GM23248 (cell line): ENCODE data around the gene METTL1. TPM values are rescaled to one million over a fixed set of nuclear protein-coding genes. Genes with fewer than 3 reads are reported as not detected.

ENCODE experiments used
- DNase-seq: peaks from one replicate; pipeline ENCODE4 v3.0.0-alpha.2; 2015
- H2AFZ ChIP-seq: fragments of 200-600 bp; sonication (generic); 2 replicates; pipeline ENCODE4 v1.6.1; 2016; ENCODE audit warnings: antibody characterized with exemption
- H3F3A ChIP-seq: fragments of 200-600 bp; sonication (generic); 2 replicates; pipeline ENCODE4 v1.6.1; 2016; ENCODE audit warnings: mild to moderate bottlenecking, antibody characterized with exemption, mixed run types; ENCODE audit not compliant: insufficient read depth
- H3K27ac ChIP-seq: fragments of 200-600 bp; sonication (generic); 2 replicates; pipeline ENCODE4 v1.5.1; 2016; ENCODE audit warnings: mild to moderate bottlenecking
- H3K27me3 ChIP-seq: fragments of 200-600 bp; sonication (generic); replicated peaks from 2 replicates; pipeline ENCODE4 v1.6.1; 2016; ENCODE audit warnings: mild to moderate bottlenecking; ENCODE audit not compliant: insufficient read depth
- H3K36me3 ChIP-seq: fragments of 200-600 bp; sonication (generic); 2 replicates; pipeline ENCODE4 v1.6.1; 2016; ENCODE audit warnings: low read depth, mild to moderate bottlenecking
- H3K4me1 ChIP-seq: fragments of 200-600 bp; sonication (generic); 2 replicates; pipeline ENCODE4 v1.6.1; 2016; ENCODE audit warnings: mild to moderate bottlenecking; ENCODE audit not compliant: insufficient read depth
- H3K4me2 ChIP-seq: fragments of 200-600 bp; sonication (generic); one replicate; pipeline ENCODE4 v1.6.1; 2016; ENCODE audit warnings: mild to moderate bottlenecking; ENCODE audit not compliant: unreplicated experiment
- H3K4me3 ChIP-seq: fragments of 200-600 bp; sonication (generic); 2 replicates; pipeline ENCODE4 v1.5.1; 2016; ENCODE audit warnings: mild to moderate bottlenecking
- H3K79me2 ChIP-seq: fragments of 200-600 bp; sonication (generic); 2 replicates; pipeline ENCODE4 v1.6.1; 2016; ENCODE audit warnings: mild to moderate bottlenecking; ENCODE audit not compliant: insufficient read depth
- H3K9ac ChIP-seq: fragments of 200-600 bp; sonication (generic); 2 replicates; pipeline ENCODE4 v1.6.1; 2016; ENCODE audit warnings: mild to moderate bottlenecking
- H3K9me2 ChIP-seq: fragments of 200-600 bp; sonication (generic); 2 replicates; pipeline ENCODE4 v1.6.1; 2016; ENCODE audit warnings: mixed run types, mild to moderate bottlenecking, moderate library complexity; ENCODE audit not compliant: insufficient read depth
- H3K9me3 ChIP-seq: fragments of 200-600 bp; sonication (generic); one replicate; pipeline ENCODE4 v1.6.1; 2017; ENCODE audit warnings: low read depth
- H4K20me1 ChIP-seq: fragments of 200-600 bp; sonication (generic); 2 replicates; pipeline ENCODE4 v1.6.0; 2016; ENCODE audit not compliant: insufficient read depth
- EZH2 ChIP-seq: fragments of 200-600 bp; sonication (generic); IDR thresholded peaks from 2 replicates; pipeline ENCODE4 v1.6.1; 2018; ENCODE audit warnings: antibody characterized with exemption, mild to moderate bottlenecking; ENCODE audit not compliant: insufficient read depth, poor library complexity, severe bottlenecking
- EZH2phosphoT487 ChIP-seq: fragments of 200-600 bp; sonication (generic); IDR thresholded peaks from 2 replicates; pipeline ENCODE4 v1.6.1; 2018; ENCODE audit warnings: antibody characterized with exemption, moderate library complexity, mild to moderate bottlenecking, low read depth; ENCODE audit not compliant: insufficient read depth
- WGBS, 2 experiments: methylation state at CpG; one replicate each; pipeline ENCODE4 v1.1.6; 2015 to 2017; ENCODE audit warnings: low lambda C conversion rate in 2 of 2, low coverage in 1 of 2; ENCODE audit errors: missing lambda C conversion rate in 2 of 2; 5-methylcytosine and 5-hydroxymethylcytosine counted together
- in situ Hi-C: fragments of 300-500 bp; cut with MboI; formaldehyde crosslinking; loops from 2 replicates; pipeline ENCODE4 v1.15.0; 2020
- polyA plus RNA-seq: library from polyadenylated mRNA; unstranded; fragments of >200 nt; fragmentation: Nextera tagmentation; extraction: Ambion mirVana; gene quantifications from 2 replicates; pipeline ENCODE4 v1.2.1, GENCODE V29; 2016
- total RNA-seq: library from RNA; depleted of rRNA; stranded (reverse); fragments of >200 nt; shearing (Covaris generic); gene quantifications from 2 replicates; pipeline ENCODE4 v1.2.3, GENCODE V29; 2014

METTL1 gene
- total and polyA plus RNA-seq, 2 experiments from 2014 or later: 3.7 to 33.2 TPM

GRCh38 chr12:57809425-57809824 is 37.5 kb upstream of the METTL1 start:
- Histone ChIP-seq H3K27me3 (no peaks in the 10 kb centered on the region), H3K9me3 (no peaks in the 10 kb centered on the region), H3K36me3 (peaks cover 6% of the 10 kb centered on the region; the same call in 1 of the 2 replicates), H3K4me3 (no peak overlapping the region), H3F3A (peaks cover 3% of the 10 kb centered on the region), H3K9ac (no peak overlapping the region), H3K9me2 (no peaks in the 10 kb centered on the region), H3K79me2 (no peaks in the 10 kb centered on the region), H3K4me2 (no peak overlapping the region), H4K20me1 (no peaks in the 10 kb centered on the region), H2AFZ (no peak overlapping the region), H3K27ac (no peak overlapping the region), H3K4me1 (no peaks in the 10 kb centered on the region; the same call in 1 of the 2 replicates)
- WGBS, 2 experiments: 85 to 91% methylated on average over 3 of the region's 3 CpGs
- in situ Hi-C loops: no loop called here
- no peak for DNase-seq
- TF ChIP-seq EZH2 (no peak), EZH2phosphoT487 (no peak)

- no peaks in the 10 kb centered on the region for H3K27me3 ChIP-seq
- in situ Hi-C loops: no loop called here
- H3K9me3 ChIP-seq: no peaks in the 10 kb centered on the region
- no peak overlapping the region for H3K4me2 ChIP-seq
- H3K4me3 ChIP-seq: no peak overlapping the region
- DNase-seq: no peak
- WGBS, 2 experiments: 78 to 85% methylated on average over 5 of the region's 5 CpGs
- no peaks in the 10 kb centered on the region for H4K20me1 ChIP-seq
- no peaks in the 10 kb centered on the region; the same call in 1 of the 2 replicates for H3K4me1 ChIP-seq
- H3K27ac ChIP-seq: no peak overlapping the region
- H3K79me2 ChIP-seq: no peaks in the 10 kb centered on the region
- peaks cover 9% of the 10 kb centered on the region for H3F3A ChIP-seq
- H3K9me2 ChIP-seq: no peaks in the 10 kb centered on the region
- H2AFZ ChIP-seq: no peak overlapping the region
- peaks cover 6% of the 10 kb centered on the region; the same call in 1 of the 2 replicates for H3K36me3 ChIP-seq
- H3K9ac ChIP-seq: no peak overlapping the region
- TF ChIP-seq EZH2 (no peak), EZH2phosphoT487 (no peak)
Observed at GRCh38 chr12:57808351-57808750, 36.4 kb upstream of the METTL1 start.

- Histone ChIP-seq H3K9me2 (no peaks in the 10 kb centered on the region), H3K27ac (no peak overlapping the region), H2AFZ (no peak overlapping the region), H3K4me1 (no peaks in the 10 kb centered on the region; the same call in 1 of the 2 replicates), H3K36me3 (peaks cover 12% of the 10 kb centered on the region), H3K4me3 (no peak overlapping the region), H3K79me2 (no peaks in the 10 kb centered on the region), H3K27me3 (no peaks in the 10 kb centered on the region), H3K9me3 (no peaks in the 10 kb centered on the region), H3F3A (peaks cover 9% of the 10 kb centered on the region), H3K9ac (no peak overlapping the region), H3K4me2 (no peak overlapping the region), H4K20me1 (no peaks in the 10 kb centered on the region)
- in situ Hi-C loops: no loop called here
- no peak for DNase-seq
- WGBS, 2 experiments: 89 to 93% methylated on average over 9 of the region's 9 CpGs
- no peak for TF ChIP-seq EZH2phosphoT487
- TF ChIP-seq EZH2: no peak
Observed at GRCh38 chr12:57807285-57807684, 35.4 kb upstream of the METTL1 start.

GRCh38 chr12:57806677-57807076 is 34.8 kb upstream of the METTL1 start:
- WGBS, 2 experiments: 94 to 97% methylated on average over 3 of the region's 3 CpGs
- Histone ChIP-seq H3K36me3 (peaks cover 15% of the 10 kb centered on the region), H2AFZ (no peak overlapping the region), H3K9me2 (no peaks in the 10 kb centered on the region), H3K79me2 (no peaks in the 10 kb centered on the region), H3K4me3 (no peak overlapping the region), H4K20me1 (no peaks in the 10 kb centered on the region), H3K9me3 (no peaks in the 10 kb centered on the region), H3K27ac (no peak overlapping the region), H3K4me1 (no peaks in the 10 kb centered on the region; the same call in 1 of the 2 replicates), H3K9ac (no peak overlapping the region), H3K27me3 (no peaks in the 10 kb centered on the region), H3K4me2 (no peak overlapping the region), H3F3A (peaks cover 9% of the 10 kb centered on the region)
- no peak for DNase-seq
- in situ Hi-C loops: no loop called here
- TF ChIP-seq EZH2phosphoT487 (no peak), EZH2 (no peak)
